HG02885 (cell line): Measurements from ENCODE around the gene PCGF3.
"Not testable (repeated sequence)": the region's sequence is repeated elsewhere in the genome, so short reads cannot be mapped to it uniquely, and the experiment has no call there.

Source experiments
- ATAC-seq: cut with Tn5 transposase; IDR thresholded peaks from one replicate; pipeline ENCODE4 v1.9.1; 2021; ENCODE audit warnings: mild to moderate bottlenecking; ENCODE audit not compliant: unreplicated experiment, poor library complexity

Gene PCGF3

DNA sequence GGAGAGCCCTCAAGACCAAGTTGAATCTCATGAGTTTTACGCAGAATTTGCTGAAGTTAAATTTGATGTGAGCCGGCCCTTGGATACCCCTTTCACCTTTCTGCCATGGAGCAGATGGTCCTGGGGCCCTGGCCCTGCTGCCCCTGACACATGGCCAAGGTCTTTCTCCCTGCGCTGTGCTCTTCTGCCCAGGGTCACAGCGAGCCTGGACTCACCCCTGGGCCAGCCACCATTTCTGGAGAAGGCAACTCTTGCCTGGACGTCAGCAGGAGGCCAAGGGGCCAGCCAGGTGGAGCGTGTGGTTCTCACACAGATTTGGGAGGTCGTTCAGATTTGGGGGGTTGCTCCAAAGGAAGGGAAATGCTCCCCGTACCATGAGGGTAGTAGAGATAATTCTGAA, 30.0 kb downstream of the PCGF3 start:
- ATAC-seq = no peak

DNA sequence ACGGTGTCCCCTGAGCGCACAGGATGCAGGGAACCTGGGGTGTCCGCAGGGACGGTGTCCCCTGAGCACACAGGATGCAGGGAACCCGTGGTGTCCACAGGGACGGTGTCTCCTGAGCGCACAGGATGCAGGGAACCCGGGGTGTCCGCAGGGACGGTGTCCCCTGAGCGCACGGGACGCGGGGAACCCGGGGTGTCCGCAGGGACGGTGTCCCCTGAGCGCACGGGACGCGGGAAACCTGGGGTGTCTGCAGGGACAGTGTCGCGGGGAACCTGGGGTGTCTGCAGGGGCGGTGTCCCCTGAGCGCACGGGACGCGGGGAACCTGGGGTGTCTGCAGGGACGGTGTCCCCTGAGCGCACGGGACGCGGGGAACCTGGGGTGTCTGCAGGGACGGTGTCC, 30.9 kb downstream of the PCGF3 start:
- ATAC-seq = not testable (repeated sequence)

GRCh38 chr4:738781-739280, 33.2 kb downstream of the PCGF3 start:
- no peak for ATAC-seq

DNA sequence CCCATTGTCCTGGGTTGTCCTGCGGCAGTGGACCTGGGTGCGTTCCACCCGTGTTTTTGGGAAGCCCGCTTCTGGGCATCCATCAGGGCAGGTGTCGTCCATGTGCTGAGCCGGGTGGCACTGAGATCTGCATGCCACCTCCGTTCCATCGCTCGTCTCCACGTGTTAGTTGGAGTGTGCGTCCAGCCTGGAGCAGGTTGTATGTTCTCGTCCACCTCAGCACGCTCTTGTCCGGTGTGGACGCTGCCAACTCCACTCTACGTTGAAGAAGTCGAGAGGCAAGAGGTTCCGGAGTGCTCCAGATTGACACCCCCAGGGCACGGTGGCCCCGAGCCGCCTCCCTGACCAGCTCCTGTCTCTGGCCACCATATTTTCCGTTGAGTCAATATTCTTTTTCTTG, 33.9 kb downstream of the PCGF3 start:
- ATAC-seq = no peak

DNA sequence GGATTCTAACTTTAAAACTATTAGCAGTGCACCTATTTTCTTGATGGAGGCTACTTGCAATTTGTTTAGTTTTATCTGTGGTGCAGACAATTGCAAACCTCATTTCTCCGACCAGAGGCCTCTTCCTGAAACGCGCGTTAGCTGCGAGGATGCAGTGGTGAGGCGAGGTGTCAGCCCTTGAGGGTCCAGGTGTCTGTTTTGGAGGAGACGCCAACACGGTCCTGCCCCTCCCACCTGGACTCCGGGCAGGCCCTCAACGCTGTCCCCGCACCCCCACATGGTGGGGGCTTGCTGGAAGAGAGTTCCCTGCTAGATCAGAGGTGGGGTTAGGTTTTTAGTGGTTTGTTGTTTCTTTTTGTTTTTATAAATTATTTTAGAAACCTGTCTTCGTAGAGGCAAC, 34.4 kb downstream of the PCGF3 start:
- ATAC-seq = no peak

- ATAC-seq = no peak
Measured at GRCh38 chr4:740656-741282, 35.1 kb downstream of the PCGF3 start.

GRCh38 chr4:742096-742741, 36.6 kb downstream of the PCGF3 start:
- ATAC-seq = no peak

DNA sequence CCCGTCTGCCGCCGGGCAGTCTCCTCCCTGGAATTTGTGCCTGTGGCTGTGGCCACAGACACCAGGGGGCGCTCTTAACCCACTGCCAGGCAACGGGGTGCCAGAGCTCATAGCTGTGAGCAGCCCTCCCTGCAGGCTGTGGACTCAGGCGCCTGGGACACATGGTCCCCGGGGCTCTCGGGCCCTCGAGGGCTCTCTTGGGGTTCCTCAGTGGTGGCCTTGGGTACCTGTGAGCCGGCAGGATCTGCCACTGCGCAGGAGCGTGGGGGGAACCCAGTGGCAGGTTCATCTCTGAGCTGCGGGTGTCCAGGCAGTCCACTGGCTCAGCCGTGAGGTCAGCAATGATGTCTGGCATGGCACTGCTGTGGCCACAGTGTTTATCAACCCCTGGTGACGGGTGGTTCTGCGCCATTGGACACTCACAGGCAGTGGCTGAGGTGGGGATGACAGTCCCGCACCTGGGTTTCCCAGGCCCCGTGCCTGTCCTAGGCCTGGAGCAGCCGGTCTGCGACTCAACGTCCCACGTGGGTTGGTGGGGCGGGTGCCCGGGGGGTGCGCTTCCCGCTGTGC, 37.2 kb downstream of the PCGF3 start:
- ATAC-seq = peak; percentile 60

GRCh38 chr4:743463-744211, 38.0 kb downstream of the PCGF3 start:
- ATAC-seq = no peak

- ATAC-seq = no peak
Measured at GRCh38 chr4:744212-744841, 38.7 kb downstream of the PCGF3 start.

DNA sequence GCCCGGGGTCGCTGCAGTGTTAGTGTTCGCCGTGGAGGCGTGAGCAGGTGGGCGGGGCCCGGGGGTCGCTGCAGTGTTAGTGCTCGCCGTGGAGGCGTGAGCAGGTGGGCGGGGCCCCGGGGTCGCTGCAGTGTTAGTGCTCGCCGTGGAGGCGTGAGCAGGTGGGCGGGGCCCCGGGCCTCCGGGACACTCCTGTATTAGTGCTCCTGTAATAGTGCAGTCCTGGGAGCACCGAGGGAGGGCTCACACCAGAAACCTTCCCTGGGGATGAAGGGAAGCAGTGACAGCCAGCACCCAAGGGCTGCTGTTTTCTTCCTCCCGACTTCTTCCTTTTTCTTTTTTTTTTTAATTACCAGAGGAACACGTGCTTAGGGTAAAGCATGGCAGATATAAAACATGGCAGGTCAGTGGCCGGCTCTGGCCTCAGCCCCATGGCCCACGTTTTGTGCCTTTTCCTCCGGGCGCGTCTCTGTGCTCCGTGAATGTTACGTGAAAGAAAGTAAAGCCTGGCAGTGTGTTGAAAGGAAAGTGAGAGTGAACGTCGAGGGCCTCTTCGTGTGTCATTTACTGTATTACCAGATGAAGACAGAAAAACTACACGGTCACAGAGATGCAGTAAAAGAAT, 42.0 kb downstream of the PCGF3 start:
- no peak for ATAC-seq

DNA sequence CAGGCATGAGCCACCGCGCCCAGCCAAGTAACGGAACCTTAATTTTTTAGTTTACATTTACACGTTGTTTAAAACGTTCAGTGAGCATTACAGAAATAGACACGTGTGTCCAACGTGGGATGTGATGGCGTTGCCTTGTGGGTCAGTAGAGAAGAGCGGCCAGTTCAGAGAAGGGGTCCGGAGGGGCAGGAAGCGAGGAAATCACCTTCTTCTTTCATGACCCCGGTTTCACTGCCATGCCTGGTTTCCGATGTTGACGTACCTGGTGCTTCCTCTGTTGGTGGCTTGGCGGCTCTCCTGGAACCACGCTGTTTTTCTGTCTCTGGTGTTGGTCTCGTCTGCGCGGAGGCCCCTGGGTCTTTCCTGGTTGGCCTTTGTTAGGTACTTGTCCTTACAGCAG, 42.8 kb downstream of the PCGF3 start:
- no peak for ATAC-seq

DNA sequence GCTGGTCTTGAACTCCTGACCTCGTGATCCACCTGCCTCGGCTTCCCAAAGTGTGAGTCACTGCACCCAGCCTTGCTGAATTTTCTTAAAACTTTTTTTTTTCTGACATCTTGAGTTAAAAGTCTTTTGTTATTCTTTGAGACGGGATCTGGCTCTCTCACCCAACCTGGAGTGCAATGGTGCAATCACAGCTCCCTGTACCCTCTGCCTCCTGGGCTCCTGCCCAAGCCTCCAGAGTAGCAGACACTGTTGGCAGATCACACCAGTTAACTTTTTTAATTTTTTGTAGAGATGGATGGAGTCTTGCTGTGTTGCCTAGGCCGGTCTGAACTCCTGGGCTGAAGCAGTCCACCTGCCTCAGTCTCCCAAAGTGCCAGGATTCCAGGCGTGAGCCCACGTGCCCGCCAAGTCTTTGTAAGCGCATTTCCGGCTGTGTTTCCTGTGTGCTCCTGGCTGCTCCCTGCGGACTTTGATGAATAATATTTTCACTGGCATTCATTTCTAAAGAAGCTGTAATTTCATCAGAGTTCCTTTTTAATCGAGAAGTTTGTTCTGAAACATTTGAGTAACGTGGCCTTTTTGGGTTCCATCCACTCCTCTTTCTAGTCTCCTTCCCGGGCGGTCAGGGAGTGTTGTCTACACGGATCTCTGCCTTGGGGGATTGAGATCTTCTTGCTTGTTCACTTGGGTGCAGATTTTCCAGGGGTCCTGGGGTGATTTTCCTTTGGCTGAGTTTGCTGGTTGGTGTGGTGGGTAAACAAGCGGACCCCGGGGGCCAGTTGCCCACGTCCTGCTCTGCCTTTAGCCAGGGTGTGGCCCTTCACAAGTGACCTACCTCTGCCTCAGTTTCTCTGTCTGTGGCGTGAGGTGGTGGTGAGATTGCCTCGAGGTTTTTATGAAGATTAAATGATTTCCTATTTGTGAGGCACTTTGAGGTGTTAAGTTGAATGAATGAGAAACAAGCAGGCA, 44.4 kb downstream of the PCGF3 start:
- no peak for ATAC-seq

DNA sequence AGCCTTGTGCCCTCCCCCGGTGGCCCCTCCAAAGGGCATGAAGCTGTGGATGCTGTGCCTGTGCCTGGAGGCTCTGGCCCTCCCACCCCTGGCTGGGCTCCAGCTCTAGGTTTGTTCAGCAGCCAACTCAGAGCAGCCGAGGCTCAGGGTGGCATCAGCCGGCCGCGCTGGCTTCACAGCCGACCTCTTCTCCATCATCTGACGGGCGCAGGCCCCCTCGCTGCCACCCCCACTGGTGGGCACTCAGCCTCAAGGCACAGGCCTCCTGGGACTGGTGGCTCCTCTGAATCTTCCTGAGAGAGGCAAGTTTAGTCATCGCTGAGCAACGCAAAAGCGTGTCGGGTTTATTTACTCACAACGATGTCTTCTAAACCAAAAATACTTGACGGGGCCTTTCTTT, 46.0 kb downstream of the PCGF3 start:
- no peak for ATAC-seq

DNA sequence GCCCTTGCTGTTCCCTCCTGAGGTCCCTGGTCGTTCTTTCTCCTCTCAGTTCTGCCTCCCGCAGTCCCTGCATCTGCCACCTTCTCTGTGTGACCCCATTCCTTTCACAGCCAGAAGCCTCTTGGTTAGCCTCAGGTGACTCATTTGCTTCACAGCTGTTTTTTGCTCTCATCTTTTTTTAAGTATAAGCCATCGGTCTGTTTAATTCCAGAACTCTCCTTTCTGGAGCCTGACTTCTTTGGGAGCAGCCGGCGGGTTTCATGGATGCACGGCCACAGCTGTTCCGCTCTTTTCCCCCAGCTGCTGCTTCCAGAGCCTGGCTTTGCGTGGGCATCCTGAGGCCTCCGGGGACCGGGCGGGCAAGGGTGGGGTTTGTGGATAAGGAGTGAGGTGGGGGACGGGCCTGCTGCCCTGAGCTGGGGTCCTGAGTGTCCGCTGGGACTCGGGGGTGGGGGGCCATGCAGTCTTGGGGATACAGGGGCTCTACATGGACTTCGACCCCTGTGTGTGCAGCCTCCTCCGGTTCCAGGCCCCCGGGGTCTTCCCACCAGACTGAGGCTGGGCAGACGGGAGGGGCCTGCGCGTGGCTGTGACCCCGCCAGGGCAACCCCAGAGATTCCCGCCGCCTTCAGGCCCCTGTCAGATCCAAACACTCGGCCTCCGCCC, 46.7 kb downstream of the PCGF3 start:
- ATAC-seq = no peak

DNA sequence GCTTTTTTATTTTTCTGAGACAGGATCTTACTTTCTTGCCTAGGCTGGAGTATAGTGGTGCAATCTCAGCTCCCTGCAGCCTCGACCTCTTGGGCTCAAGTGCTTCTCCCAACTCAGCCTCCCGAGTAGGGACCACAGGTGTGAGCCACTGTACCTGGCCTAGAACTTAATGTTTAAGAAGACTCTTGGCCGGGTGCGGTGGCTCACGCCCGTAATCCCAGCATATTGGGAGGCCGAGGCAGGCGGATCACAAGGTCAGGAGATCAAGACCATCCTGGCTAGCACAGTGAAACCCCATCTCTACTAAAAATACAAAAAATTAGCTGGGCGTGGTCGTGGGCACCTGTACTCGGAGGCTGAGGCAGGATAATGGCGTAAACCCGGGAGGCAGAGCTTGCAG, 47.6 kb downstream of the PCGF3 start:
- not testable (repeated sequence) for ATAC-seq

DNA sequence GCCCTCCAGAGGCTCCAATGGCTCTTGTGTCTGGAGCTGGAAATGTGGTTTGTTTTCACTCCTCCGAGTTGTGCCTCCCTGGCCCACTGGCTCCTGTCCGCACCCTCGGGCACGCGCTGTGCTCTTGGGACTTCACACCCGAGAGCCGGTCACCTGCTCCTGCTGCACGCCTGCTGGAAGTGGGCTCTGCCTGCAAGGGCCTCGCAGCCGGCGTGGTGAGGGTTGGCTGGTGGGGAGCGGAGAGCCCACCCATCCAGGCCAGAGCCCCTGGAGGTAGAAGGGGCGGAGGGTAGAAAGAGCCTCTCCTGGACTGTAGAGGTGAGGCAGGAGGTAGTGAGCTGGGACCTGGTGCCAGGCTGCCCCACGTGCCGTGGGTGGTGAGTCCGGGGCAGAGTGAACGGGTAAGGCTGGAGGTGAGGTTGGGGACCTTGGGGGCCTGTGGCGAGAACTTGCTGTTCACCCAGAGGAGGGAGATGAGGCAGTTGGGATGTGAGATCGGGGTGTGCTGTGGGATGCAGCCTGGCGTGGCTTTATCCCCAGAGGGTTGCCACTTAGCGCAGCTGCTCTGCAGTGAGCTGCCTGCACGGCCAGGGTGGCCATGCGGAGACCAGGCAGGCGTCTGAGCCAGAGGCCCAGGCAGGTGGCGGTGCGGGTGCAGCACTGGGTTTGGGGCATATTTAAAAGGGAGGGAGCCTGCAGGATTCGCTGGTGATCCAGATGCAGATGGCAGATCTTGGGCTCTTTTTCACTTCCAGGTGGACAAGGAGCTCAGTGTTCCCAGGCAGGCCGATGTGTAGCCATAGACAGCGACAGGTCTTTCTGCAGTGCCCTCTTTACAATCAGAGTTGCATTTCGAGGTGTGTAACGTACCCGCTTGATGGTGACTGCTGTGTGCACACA, 48.8 kb downstream of the PCGF3 start:
- ATAC-seq = no peak

DNA sequence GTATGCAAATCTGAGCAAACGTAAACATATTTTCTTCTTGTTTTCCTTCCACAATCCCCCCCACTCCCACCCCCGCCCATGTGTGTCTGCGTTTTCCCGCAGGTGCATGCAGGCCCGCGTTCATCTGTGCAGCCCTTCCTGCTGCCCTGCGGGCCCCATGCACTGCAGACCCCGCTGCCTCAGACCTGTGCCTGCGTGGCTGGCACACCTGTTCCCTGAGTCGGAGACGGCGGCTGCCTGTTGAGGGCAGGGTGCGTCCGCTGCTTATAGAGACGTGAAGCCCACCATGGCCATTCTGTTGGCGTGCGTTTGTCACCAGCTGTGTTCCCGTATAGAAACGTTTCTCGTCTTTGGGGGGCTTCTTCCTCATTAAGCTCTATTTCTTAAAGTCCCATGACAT, 51.5 kb downstream of the PCGF3 start:
- ATAC-seq = no peak
